Heart right ventricle (tissue), 16 donors: ENCODE results near the gene MTHFD2L. TPM values are rescaled to one million over a fixed set of nuclear protein-coding genes. Genes with fewer than 3 reads are reported as not detected.
A peak's percentile ranks its signal among the peaks of the same experiment; 100 is the strongest.

ENCODE experiments used
- ATAC-seq, 8 donors: fragments of 200-7000 bp; cut with Tn5 transposase; one replicate each; pipeline ENCODE4 v1.9.1; 2020; ENCODE audit warnings: mild to moderate bottlenecking in 8 of 8, moderate library complexity in 8 of 8, moderate number of reproducible peaks in 1 of 8
- DNase-seq, 2 donors: peaks; one replicate each; pipeline ENCODE4 v3.0.0-alpha.2; 2020
- H3K27ac ChIP-seq, 10 donors: fragments of 200-600 bp; sonication (generic) in 2 of 10; one replicate each; pipeline versions ENCODE4 v1.5.0 to v1.8.0; 2020 to 2022; ENCODE audit warnings: mild to moderate bottlenecking in 3 of 10
- H3K27me3 ChIP-seq, 7 donors: fragments of 200-600 bp; one replicate each; pipeline ENCODE4 v1.8.0; 2021 to 2022; ENCODE audit warnings: mild to moderate bottlenecking in 2 of 7
- H3K36me3 ChIP-seq, 9 donors: fragments of 200-600 bp; sonication (generic) in 1 of 9; one replicate each; pipeline versions ENCODE4 v1.5.0 to v1.8.0; 2020 to 2022; ENCODE audit warnings: mild to moderate bottlenecking in 2 of 9
- H3K4me1 ChIP-seq, 9 donors: fragments of 200-600 bp; sonication (generic) in 1 of 9; one replicate each; pipeline versions ENCODE4 v1.5.0 to v1.8.0; 2020 to 2022; ENCODE audit warnings: mild to moderate bottlenecking in 4 of 9
- H3K4me3 ChIP-seq, 10 donors: fragments of 200-600 bp; sonication (generic) in 2 of 10; one replicate each; pipeline versions ENCODE4 v1.5.0 to v1.8.0; 2020 to 2022; ENCODE audit warnings: mild to moderate bottlenecking in 7 of 10, moderate library complexity in 2 of 10
- H3K9me3 ChIP-seq, 11 donors: fragments of 200-600 bp in 10 of 11; sonication (generic) in 2 of 11; one replicate each; pipeline versions ENCODE4 v1.5.0 to v1.8.0; 2013 to 2022; ENCODE audit warnings: mild to moderate bottlenecking in 2 of 11, control low read depth in 1 of 11, moderate library complexity in 1 of 11
- CTCF ChIP-seq, 9 donors: fragments of 200-600 bp; sonication (generic) in 2 of 9; IDR thresholded peaks; one replicate each; pipeline versions ENCODE4 v1.5.0 to v1.8.0; 2021 to 2022; ENCODE audit warnings: antibody characterized with exemption in 9 of 9, mild to moderate bottlenecking in 5 of 9, moderate library complexity in 1 of 9
- WGBS, 2 donors: extraction: QIAGEN DNeasy Blood & Tissue Kit; methylation state at CpG; one replicate each; pipeline ENCODE4 v1.1.7; 2013; ENCODE audit warnings: inconsistent platforms in 1 of 2; 5-methylcytosine and 5-hydroxymethylcytosine counted together
- intact Hi-C, 10 donors: fragments of 100-400 bp; cut with DNase I; formaldehyde crosslinking; loops; one replicate each; pipeline versions ENCODE4 v1.11.1 to v1.14.2; 2022
- polyA plus RNA-seq, 2 donors: library from polyadenylated mRNA; stranded (reverse); fragments of 200-250 nt; gene quantifications; one replicate each; pipeline ENCODE4 v1.2.3, GENCODE V29; 2013
- total RNA-seq, 10 donors: library from RNA; stranded (reverse); fragmentation: NEBNext Ultra II Directional in 3 of 10; extraction: Animal tissue kit (Norgen Biotek cat#: 25700) in 3 of 10; gene quantifications; one replicate each; pipeline versions ENCODE4 v1.2.1 to v1.2.4, GENCODE V29; 2021 to 2023
- donor health status: Arrhythmogenic right ventricular cardiomyopathy.
- donor health status: ischemic (EF 13 %, LVEDD 7.1; RV severe dilation, severe dysfunction).
- donor health status: healthy with polysubstance abuse.
- donor health status: DM: no; HTN: yes; CAD: no.
- donor health status: DM: no; HTN: no; CAD: no.
- donor health status: ischemic (EF 25% LVEDD 6.9; RV normal size, moderate dysfunction).
- donor health status: ischemic (EF 25% LVEDD 5.7; RV mildly dilated, moderate dysfunction).
- donor health status: healthy.
- donor health status: DM: yes; HTN: yes; CAD: no.
- donor health status: Ischemic cardiomyopathy.
- donor health status: ischemic (EF 35%, LVEDD 5.7; RV mildly dilated, moderate dysfunction).
- donor health status: nonischemic (EF 11% LVEDD 7.7; RV severe dilation, severe dysfunction).
- donor health status: DM: yes; HTN: yes; CAD: no.
- donor health status: PGD.
- donor health status: ischemic (EF 29% LVEDD 5.4; RV normal size, mild dysfunction).
- donor health status: nonischemic (EF 23%, LVEDD 6.1; RV moderate dilation, normal function).

Gene MTHFD2L
- total and polyA plus RNA-seq, 12 donors, result 5.7 to 19.3 (median 11.8) TPM

GRCh38 chr4:74308215-74308614 lies 150.3 kb downstream of the MTHFD2L start, which contains the start of gene EPGN:
TSS of gene EPGN (plus strand) at chr4:74308470. CDS start at chr4:74308534, 64 bp downstream.
- ATAC-seq, result no peak
- Histone ChIP-seq H3K4me1 (no peaks in the 10 kb centered on the region), H3K27me3 (no peaks in the 10 kb centered on the region), H3K4me3 (no peak within 1 kb of the TSS), H3K36me3 (no peaks in the 10 kb centered on the region), H3K9me3 (no peaks in the 10 kb centered on the region), H3K27ac (no peak within 1 kb of the TSS)
- WGBS, 2 donors, result 67 to 71% methylated on average over 5 of the region's 5 CpGs
- no peak for DNase-seq
- TF ChIP-seq CTCF (IDR thresholded peaks at IDR 0.05), result no peak
- intact Hi-C loops, result loop anchor here in 4 of 10 donors (2.0 to 10.0 kb wide), 3 partner anchors 79 to 113 kb away; no protein-coding TSS in a partner anchor

GRCh38 chr4:74309223-74309622 lies 151.3 kb downstream of the MTHFD2L start:
- ATAC-seq (no peak), DNase-seq (no peak)
- Histone ChIP-seq H3K4me3 (no peak overlapping the region), H3K27me3 (no peaks in the 10 kb centered on the region), H3K36me3 (no peaks in the 10 kb centered on the region), H3K9me3 (no peaks in the 10 kb centered on the region), H3K4me1 (no peaks in the 10 kb centered on the region), H3K27ac (no peak overlapping the region)
- intact Hi-C loops, result loop anchor here in 4 of 10 donors (2.0 to 10.0 kb wide), 3 partner anchors 80 to 114 kb away; no protein-coding TSS in a partner anchor
- no peak for TF ChIP-seq CTCF (IDR thresholded peaks at IDR 0.05)

- no peaks in the 10 kb centered on the region for H3K27me3 ChIP-seq
- peak; percentile 16 to 76 (median 68) for TF ChIP-seq CTCF (IDR thresholded peaks at IDR 0.05)
- ATAC-seq (peak in 1 of 8 donors; percentile 42), DNase-seq (peak in 1 of 2 donors; percentile 36)
- H3K9me3 ChIP-seq, result no peaks in the 10 kb centered on the region
- no peaks in the 10 kb centered on the region for H3K4me1 ChIP-seq
- WGBS, 2 donors, result 33 to 34% methylated on average over 4 of the region's 4 CpGs
- intact Hi-C loops, result loop anchor here in 9 of 10 donors (1.0 to 10.0 kb wide), 8 partner anchors 80 to 363 kb away; no protein-coding TSS in a partner anchor
- H3K4me3 ChIP-seq, result no peak overlapping the region
- no peak overlapping the region for H3K27ac ChIP-seq
- no peaks in the 10 kb centered on the region for H3K36me3 ChIP-seq
These were observed 153.9 kb downstream of the MTHFD2L start for GRCh38 chr4:74311696-74312313.

GRCh38 chr4:74314329-74314728 lies 156.4 kb downstream of the MTHFD2L start:
- DNase-seq (no peak), ATAC-seq (no peak)
- no peak overlapping the region for H3K4me3 ChIP-seq
- no peaks in the 10 kb centered on the region for H3K4me1 ChIP-seq
- intact Hi-C loops, result loop anchor here in 7 of 10 donors (5.0 to 10.0 kb wide), 6 partner anchors 82 to 360 kb away; no protein-coding TSS in a partner anchor
- no peaks in the 10 kb centered on the region for H3K9me3 ChIP-seq
- 99 to 100% methylated on average over 2 of the region's 2 CpGs for WGBS, 2 donors
- no peaks in the 10 kb centered on the region for H3K36me3 ChIP-seq
- no peak for TF ChIP-seq CTCF (IDR thresholded peaks at IDR 0.05)
- H3K27ac ChIP-seq, result no peak overlapping the region
- H3K27me3 ChIP-seq, result no peaks in the 10 kb centered on the region
